WI38 (cell line): ENCODE data around the gene RASL12.
"Not testable (repeated sequence)": the region's sequence is repeated elsewhere in the genome, so short reads cannot be mapped to it uniquely, and the experiment has no call there.

Source experiments
- H3K4me3 ChIP-seq: 2 replicates; pipeline ENCODE4 v1.5.1; 2011; ENCODE audit warnings: low read depth, mild to moderate bottlenecking, control low read depth, low read length
- CTCF ChIP-seq: IDR thresholded peaks from 2 replicates; pipeline ENCODE4 v1.5.1; 2012; ENCODE audit warnings: low read depth, mild to moderate bottlenecking, control low read depth, low read length

Gene RASL12

GRCh38 chr15:65079580-65079979, 11.8 kb upstream of the RASL12 start:
- no peak overlapping the region for H3K4me3 ChIP-seq
- no peak for TF ChIP-seq CTCF

DNA sequence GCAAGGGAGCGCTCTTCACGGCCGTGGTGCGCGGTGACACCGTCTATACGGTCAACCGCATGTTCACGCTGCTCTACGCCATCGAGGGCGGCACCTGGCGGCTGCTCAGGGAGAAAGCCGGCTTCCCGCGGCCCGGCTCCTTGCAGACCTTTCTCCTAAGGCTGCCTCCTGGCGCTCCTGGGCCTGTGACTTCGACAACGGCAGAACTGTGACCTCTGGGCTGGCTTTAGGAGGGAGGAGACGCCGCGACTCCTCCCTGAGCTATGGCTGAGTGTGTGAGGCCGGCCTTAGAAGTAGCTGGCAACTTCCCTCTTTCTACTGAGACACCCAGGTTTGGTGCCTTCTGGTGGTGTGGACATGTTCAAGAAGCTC, 10.2 kb upstream of the RASL12 start:
- no peak overlapping the region for H3K4me3 ChIP-seq
- no peak for TF ChIP-seq CTCF

DNA sequence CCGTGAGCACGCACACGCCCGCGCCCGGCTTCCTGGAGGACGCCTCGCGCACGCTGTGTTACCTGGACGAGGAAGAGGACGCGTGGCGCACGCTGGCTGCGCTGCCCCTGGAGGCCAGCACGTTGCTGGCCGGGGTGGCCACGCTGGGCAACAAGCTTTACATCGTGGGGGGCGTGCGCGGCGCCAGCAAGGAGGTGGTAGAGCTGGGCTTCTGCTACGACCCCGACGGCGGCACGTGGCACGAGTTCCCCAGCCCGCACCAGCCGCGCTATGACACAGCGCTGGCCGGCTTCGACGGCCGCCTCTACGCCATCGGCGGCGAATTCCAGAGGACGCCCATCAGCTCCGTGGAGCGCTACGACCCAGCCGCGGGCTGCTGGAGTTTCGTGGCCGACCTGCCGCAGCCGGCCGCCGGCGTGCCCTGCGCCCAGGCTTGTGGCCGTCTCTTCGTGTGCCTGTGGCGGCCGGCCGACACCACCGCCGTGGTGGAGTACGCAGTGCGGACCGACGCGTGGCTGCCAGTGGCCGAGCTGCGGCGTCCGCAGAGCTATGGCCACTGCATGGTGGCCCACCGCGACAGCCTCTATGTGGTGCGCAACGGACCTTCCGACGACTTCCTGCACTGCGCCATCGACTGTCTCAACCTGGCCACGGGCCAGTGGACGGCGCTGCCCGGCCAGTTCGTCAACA, 9.6 kb upstream of the RASL12 start:
- H3K4me3 ChIP-seq: no peak overlapping the region
- no peak for TF ChIP-seq CTCF

DNA sequence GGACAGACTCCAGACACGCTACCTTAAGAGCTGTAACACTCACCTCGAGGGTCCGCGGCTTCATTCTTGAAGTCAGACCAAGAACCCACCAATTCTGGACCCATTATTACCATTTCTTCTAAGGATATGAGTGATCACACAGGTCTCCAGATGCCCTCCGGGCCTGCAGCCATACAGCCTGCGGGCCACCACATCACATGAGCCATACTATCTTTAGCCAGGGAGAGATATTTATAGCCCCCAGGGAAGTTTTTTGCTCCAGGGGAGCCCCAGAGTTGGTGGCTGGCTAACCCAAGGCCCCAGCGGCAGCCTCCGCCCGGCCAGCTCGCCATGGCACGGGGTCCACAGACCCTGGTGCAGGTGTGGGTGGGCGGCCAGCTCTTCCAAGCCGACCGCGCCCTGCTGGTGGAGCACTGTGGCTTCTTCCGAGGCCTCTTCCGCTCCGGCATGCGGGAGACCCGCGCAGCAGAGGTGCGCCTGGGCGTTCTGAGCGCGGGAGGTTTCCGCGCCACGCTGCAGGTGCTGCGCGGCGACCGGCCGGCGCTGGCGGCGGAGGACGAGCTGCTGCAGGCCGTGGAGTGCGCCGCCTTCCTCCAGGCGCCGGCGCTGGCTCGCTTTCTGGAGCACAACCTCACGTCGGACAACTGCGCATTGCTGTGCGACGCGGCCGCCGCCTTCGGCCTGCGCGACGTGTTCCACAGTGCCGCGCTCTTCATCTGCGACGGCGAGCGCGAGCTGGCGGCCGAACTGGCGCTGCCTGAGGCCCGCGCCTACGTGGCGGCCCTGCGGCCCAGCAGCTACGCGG, 8.9 kb upstream of the RASL12 start, which contains the start of gene KBTBD13:
Gene KBTBD13 (plus strand): TSS at position 261 of the 805 bp plus-strand sequence. CDS start 70 bp downstream, at position 331.
- H3K4me3 ChIP-seq: no peak within 1 kb of the TSS

GRCh38 chr15:65075607-65076395, 8.0 kb upstream of the RASL12 start:
- H3K4me3 ChIP-seq: not testable (repeated sequence)

More for the DNA sequence above, 8.9 kb upstream of the RASL12 start, which contains the start of gene KBTBD13:
- TF ChIP-seq CTCF: no peak

DNA sequence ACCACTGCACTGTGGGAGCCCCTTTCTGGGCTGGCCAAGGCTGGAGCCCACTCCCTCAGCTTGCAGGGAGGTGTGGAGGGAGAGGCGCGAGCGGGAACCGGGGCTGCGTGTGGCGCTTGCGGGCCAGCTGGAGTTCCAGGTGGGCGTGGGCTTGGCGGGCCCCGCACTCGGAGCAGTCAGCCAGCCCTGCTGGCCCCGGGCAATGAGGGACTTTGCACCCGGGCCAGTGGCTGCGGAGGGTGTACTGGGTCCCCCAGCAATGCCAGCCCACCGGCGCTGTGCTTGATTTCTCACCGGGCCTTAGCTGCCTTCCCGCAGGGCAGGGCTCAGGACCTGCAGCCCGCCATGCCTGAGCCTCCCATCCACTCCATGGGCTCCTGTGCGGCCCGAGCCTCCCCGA, 7.2 kb upstream of the RASL12 start:
- not testable (repeated sequence) for H3K4me3 ChIP-seq

GRCh38 chr15:65072617-65073016, 4.8 kb upstream of the RASL12 start:
- H3K4me3 ChIP-seq: no peak overlapping the region
- no peak for TF ChIP-seq CTCF

- TF ChIP-seq CTCF: no peak
- H3K4me3 ChIP-seq: no peak overlapping the region
Observed at GRCh38 chr15:65072027-65072426, 4.2 kb upstream of the RASL12 start.
